SK-N-MC (cell line): ENCODE data around the gene NIP7.

Source experiments
- DNase-seq: peaks from one replicate; pipeline ENCODE4 v3.0.0-alpha.2; 2011; ENCODE audit warnings: low read depth, low spot score
- H3K27ac ChIP-seq: fragments of 200-600 bp; sonication (generic); 2 replicates; pipeline ENCODE4 v1.5.1; 2016; ENCODE audit warnings: mixed run types
- H3K36me3 ChIP-seq: fragments of 200-600 bp; sonication (generic); 2 replicates; pipeline ENCODE4 v1.6.1; 2017; ENCODE audit warnings: antibody characterized with exemption, low read length, mixed read lengths; ENCODE audit not compliant: insufficient read depth
- H3K4me3 ChIP-seq: fragments of 200-600 bp; sonication (generic); 2 replicates; pipeline ENCODE4 v1.5.1; 2016
- H3K9ac ChIP-seq: fragments of 200-600 bp; sonication (generic); 2 replicates; pipeline ENCODE4 v1.8.0; 2017; ENCODE audit warnings: mixed run types, mixed read lengths; ENCODE audit not compliant: insufficient read length
- H3K9me3 ChIP-seq: fragments of 200-600 bp; sonication (generic); 2 replicates; pipeline ENCODE4 v1.6.1; 2017; ENCODE audit warnings: low read depth, mild to moderate bottlenecking, antibody characterized with exemption, low read length, moderate library complexity, mixed read lengths
- EZH2 ChIP-seq: fragments of 200-600 bp; sonication (generic); IDR thresholded peaks from one replicate; pipeline ENCODE4 v1.6.1; 2017; ENCODE audit warnings: antibody characterized with exemption
- FOXP2 ChIP-seq: optimal IDR thresholded peaks from 2 replicates; pipeline ENCODE3; 2011; ENCODE audit warnings: mild to moderate bottlenecking, moderate library complexity; ENCODE audit not compliant: insufficient read depth; ENCODE audit errors: extremely low read length, control extremely low read depth
- POLR2AphosphoS5 ChIP-seq: IDR thresholded peaks from 2 replicates; pipeline ENCODE4 v1.6.1; 2012; ENCODE audit warnings: mild to moderate bottlenecking, low read depth, low read length, borderline replicate concordance

Gene NIP7

DNA sequence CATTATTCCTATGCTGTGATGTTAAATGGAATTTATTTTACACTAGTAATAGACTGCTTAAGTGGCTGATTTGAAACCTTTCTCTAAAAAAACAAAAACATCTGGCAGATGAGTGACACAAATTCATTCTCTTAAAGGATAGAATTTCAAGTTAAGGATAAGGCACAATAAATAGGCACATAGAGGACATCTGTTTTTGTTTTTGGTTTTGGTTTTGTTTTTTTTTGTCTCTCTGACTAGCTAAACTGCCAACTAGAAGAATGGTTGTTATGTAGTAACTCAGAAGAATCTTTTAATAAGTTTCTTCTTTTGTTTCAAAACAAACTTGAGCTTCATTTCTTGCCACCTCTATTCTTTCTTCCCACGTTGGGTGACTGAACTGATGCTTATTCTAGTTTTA, 33.5 kb upstream of the NIP7 start:
- DNase-seq, result no peak
- H3K4me3 ChIP-seq, result no peak overlapping the region
- TF ChIP-seq FOXP2, result no peak
- no peak for TF ChIP-seq EZH2
- no peak for TF ChIP-seq POLR2AphosphoS5
- no peaks in the 10 kb centered on the region for H3K36me3 ChIP-seq
- no peak overlapping the region for H3K27ac ChIP-seq
- H3K9me3 ChIP-seq, result no peaks in the 10 kb centered on the region
- H3K9ac ChIP-seq, result no peak overlapping the region

DNA sequence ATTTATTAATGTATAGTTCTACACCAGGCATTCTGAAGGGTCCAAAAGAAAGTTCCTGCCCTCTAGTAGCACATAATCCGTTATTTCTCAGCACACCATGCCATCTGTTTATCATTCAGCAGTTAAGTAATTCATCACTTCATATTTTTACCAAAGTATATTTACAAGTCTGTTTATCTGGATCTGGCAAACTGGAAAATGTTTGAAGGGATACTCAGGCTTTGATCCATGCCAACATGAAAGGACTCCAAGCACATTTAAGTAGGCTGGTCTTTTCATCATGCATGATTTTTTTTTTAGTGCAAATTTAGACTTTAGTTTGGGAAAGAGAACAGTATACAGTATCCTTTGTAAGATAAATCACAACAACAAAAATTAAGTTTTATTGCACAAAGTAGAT, 32.5 kb upstream of the NIP7 start:
- Histone ChIP-seq H3K4me3 (no peak overlapping the region), H3K9ac (no peak overlapping the region), H3K27ac (no peak overlapping the region), H3K36me3 (no peaks in the 10 kb centered on the region), H3K9me3 (no peaks in the 10 kb centered on the region)
- DNase-seq, result no peak
- no peak for TF ChIP-seq POLR2AphosphoS5
- no peak for TF ChIP-seq FOXP2
- TF ChIP-seq EZH2, result no peak

DNA sequence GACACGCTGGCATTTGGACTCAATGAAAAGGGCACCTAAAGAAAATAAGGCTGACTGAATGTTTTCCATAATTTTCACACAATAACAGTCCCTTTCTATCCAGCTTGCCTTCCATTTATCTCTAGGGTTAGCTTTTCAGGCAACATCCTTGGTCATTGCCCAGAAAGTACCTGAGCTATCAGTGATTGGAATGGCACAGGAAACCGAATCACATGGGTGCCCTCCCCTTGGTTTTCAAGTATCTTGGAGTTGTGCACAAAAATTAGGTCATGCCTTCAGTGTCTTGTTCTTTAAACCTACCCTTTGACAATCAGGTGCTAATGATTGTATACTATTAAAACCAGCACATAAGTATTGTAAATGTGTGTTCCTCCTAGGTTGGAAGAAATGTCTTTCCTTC, 31.7 kb upstream of the NIP7 start:
- TF ChIP-seq POLR2AphosphoS5 (no peak), EZH2 (no peak), FOXP2 (no peak)
- DNase-seq, result no peak
- Histone ChIP-seq H3K4me3 (no peak overlapping the region), H3K36me3 (no peaks in the 10 kb centered on the region), H3K9me3 (no peaks in the 10 kb centered on the region), H3K9ac (no peak overlapping the region), H3K27ac (no peak overlapping the region)

DNA sequence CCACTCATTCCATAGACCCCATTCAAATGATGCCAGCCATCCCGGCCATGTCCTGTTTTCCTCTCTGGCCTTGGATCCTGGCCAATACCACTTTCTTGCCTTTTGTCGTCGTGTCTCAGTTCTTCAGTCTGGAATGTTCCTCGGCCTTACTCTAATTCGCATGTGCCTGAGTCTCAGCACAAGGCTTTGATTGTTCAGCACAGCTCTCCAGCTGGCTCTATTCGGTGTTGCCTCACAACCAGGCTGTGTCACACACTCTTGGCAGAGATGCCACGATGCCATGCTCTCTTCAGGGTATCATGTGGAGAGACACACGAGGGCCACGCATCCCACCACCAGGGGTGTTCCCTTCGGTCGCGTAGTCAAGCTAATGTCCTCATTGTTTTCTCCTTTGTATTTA, 30.3 kb upstream of the NIP7 start:
- Histone ChIP-seq H3K27ac (no peak overlapping the region), H3K36me3 (no peaks in the 10 kb centered on the region), H3K4me3 (no peak overlapping the region), H3K9ac (no peak overlapping the region), H3K9me3 (no peaks in the 10 kb centered on the region)
- TF ChIP-seq FOXP2 (no peak), EZH2 (no peak), POLR2AphosphoS5 (no peak)
- DNase-seq, result no peak

DNA sequence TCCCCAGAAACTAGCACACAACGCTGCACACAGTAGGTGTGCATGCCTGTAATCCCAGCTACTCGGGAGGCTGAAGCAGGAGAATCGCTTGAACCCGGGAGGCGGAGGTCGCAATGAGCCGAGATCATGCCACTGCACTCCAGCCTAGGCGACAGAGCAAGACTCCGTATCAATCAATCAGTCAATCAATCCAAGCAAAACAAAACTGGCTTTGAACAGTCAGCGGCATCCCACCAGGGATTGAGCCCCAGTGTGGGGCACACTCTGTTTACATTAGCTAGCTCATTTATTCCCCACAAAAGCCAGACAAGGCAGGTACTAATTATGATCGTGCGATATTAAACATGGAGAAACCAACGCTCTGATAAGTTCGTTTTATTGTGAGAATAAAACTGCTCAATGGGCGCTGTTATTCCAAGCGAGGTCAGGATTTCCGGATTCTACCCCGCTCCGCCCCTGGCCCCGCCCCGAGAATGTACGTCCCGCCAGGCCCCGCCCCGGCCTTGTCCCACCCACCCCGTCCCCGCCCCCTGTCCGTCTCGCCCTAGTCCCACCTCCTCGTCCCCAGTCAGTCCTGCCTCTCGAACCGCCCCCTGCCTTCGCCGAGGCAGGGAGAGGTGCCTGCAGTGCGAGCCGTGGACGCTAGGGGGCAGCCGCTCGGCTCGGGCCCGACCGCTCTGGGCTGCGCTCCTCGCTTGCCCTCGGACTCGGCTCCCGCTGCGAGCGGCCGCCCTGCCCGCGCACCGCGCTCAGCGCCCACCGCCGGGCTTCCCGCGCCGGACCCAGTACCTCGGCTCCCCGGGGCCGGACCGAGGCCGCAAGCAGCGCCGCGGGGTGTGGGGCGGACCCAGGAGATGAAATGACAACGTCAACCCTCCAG, 28.7 kb upstream of the NIP7 start, which contains the start of gene VPS4A:
Gene VPS4A, plus strand, starts transcription at position 698 of the 880 bp plus-strand sequence. Its CDS starts 162 bp downstream, at position 860.
- Histone ChIP-seq H3K9ac (peak within 1 kb of the TSS; percentile 84), H3K4me3 (peak within 1 kb of the TSS; percentile 79), H3K9me3 (no peaks in the 10 kb centered on the region), H3K27ac (0 out of 2 replicates have a peak within 1 kb of the TSS, but pooled peaks have one; percentile 67), H3K36me3 (no peaks in the 10 kb centered on the region)
- no peak for TF ChIP-seq FOXP2
- no peak for TF ChIP-seq EZH2
- TF ChIP-seq POLR2AphosphoS5, result no peak; the same call in 1 of the 2 replicates
- DNase-seq, result peak; percentile 12

DNA sequence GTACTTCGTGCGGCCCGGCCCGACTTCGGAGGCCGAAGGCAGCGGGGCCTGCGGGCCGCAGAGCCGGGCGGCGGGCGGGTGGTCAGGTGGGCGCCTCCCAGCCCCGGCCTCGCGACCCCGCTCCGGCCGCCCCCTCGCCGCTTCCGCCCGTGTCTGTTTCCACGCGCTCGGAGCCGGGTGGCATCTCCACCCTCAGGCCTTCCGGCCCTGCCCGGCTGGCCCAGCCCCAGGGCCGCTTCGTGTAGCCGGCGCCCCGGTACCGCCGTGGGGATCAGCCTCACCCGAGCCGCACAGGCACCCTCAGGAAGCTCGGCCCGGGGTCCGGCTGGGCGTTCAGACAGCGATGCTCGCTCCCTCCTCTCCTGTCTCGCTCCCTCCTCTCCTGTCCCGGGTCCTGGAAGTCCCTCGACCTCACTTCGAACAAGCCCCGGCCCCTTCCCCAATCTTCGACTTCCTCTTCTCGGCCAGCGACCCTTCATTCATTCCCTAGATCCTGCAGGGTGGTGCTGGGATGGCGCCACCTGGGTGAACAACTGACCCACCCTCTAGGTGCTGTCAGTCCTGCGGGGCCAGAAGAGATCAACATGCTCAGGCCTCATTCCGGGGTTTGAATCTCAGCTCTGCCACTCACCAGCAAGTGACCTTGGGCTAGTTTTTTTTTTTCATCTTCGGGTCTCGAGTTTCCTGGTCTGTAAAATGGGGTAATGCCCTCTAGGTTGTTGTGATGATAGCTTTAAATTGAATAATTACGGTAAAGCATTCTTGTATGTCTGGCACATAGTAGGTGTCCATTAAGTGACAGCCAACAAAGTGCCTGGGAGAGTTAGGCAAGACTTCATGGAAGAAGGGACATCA, 27.8 kb upstream of the NIP7 start:
- peak overlapping the region; percentile 79 for H3K4me3 ChIP-seq
- TF ChIP-seq POLR2AphosphoS5 (no peak), EZH2 (no peak), FOXP2 (no peak)
- no peak overlapping the region for H3K27ac ChIP-seq
- DNase-seq, result no peak
- H3K9me3 ChIP-seq, result no peaks in the 10 kb centered on the region
- peaks cover 4% of the 10 kb centered on the region; the same call in 1 of the 2 replicates for H3K36me3 ChIP-seq
- peak overlapping the region; percentile 84 for H3K9ac ChIP-seq

DNA sequence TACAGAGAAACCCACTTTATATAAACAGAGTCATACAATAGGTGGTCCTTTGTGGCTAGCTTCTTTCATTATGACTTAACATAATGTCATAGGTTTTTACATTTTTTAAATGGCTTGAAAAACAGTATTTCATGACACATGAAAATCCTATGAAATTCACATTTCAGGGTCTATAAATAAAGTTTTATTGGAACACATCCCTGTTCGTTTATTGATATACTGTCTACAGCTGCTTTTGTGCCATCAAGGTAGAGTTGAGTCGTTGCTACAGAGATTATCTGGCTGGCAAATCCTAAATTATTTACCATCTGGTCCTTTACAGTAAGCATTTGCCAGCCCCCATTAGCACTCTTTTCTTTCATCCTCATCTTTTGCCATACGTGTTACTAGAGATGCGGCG, 26.1 kb upstream of the NIP7 start:
- TF ChIP-seq FOXP2 (no peak), EZH2 (no peak), POLR2AphosphoS5 (no peak)
- no peak overlapping the region for H3K4me3 ChIP-seq
- no peak for DNase-seq
- H3K9ac ChIP-seq, result no peak overlapping the region
- H3K27ac ChIP-seq, result no peak overlapping the region
- peaks cover 4% of the 10 kb centered on the region; the same call in 1 of the 2 replicates for H3K36me3 ChIP-seq
- H3K9me3 ChIP-seq, result no peaks in the 10 kb centered on the region

DNA sequence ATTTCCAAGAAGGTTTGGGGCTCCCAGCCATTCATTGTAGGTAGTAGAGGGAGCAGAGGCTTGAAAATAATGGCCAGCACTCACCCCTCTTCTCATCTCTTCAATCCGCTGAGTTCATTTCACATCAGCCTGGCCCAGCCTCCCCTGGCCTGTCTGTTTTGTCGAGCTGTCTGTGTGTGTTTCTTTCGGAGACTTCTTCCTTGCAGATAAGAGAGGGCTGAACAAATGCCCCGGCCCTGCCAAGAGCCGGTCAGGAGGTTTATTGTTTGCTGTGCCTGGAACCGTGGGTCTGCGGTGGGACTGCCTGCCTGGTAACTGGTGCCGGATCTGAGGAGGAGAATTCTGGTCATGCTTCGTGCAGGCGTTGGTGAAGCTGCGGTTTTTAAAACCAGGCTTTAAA, 25.0 kb upstream of the NIP7 start:
- H3K9ac ChIP-seq, result no peak overlapping the region
- no peaks in the 10 kb centered on the region for H3K9me3 ChIP-seq
- no peak overlapping the region for H3K27ac ChIP-seq
- DNase-seq, result no peak
- H3K36me3 ChIP-seq, result peaks cover 10% of the 10 kb centered on the region; the same call in 1 of the 2 replicates
- H3K4me3 ChIP-seq, result no peak overlapping the region
- TF ChIP-seq EZH2, result no peak
